D721Med (cell line): Measurements from ENCODE around the gene PPFIA2.

ENCODE experiments used
- DNase-seq: peaks from one replicate; pipeline ENCODE4 v3.0.0; 2011; ENCODE audit warnings: low spot score; ENCODE audit not compliant: insufficient read length
- FAIRE-seq: peaks from 2 replicates; lab custom pipeline; 2011; peaks lifted over from hg19 to GRCh38; lab: Jason Lieb, UNC
- CTCF ChIP-seq: IDR thresholded peaks from 2 replicates; pipeline ENCODE4 v1.5.1; 2012; ENCODE audit warnings: mild to moderate bottlenecking, control low read depth; ENCODE audit not compliant: insufficient read depth; ENCODE audit errors: missing control alignments

Gene PPFIA2

DNA sequence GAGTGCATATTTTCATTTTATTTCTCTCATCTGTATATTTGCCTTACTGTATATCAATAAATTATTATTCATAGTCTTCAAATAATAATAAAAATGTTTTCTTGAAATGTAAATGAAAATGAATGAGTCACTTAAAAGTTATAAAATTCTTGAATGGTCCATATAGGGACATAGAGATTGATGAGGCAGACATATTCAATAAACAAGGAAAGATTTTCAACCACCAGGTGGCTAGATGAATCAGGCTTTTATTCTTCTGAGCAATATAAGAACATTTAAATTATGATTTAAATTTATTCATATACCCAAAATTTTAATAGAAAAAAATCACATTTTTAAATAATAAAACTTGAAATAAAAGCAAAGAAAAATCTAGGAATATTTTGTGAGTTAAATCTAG lies 431.7 kb downstream of the PPFIA2 start:
- DNase-seq (no peak), FAIRE-seq (no peak)
- TF ChIP-seq CTCF, result no peak

DNA sequence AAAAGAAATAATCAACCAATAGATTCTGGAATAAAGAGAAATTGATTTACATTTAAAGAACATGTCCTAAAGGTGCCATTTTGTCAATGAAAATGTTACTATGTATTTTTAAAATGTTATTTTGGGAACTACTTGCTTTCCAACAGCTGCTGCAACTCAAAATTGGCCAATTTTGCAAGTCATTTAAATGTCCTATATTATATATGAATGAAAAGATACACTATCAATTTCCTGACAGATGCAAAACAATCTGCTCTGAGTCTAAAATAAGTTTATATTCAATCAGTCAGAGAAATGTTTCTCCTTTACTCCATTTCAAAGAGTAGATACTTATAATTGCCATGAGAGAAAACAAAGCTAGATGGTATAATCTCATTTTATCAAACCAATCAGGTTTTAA lies 434.1 kb downstream of the PPFIA2 start:
- TF ChIP-seq CTCF, result no peak
- no peak for DNase-seq
- no peak for FAIRE-seq

DNA sequence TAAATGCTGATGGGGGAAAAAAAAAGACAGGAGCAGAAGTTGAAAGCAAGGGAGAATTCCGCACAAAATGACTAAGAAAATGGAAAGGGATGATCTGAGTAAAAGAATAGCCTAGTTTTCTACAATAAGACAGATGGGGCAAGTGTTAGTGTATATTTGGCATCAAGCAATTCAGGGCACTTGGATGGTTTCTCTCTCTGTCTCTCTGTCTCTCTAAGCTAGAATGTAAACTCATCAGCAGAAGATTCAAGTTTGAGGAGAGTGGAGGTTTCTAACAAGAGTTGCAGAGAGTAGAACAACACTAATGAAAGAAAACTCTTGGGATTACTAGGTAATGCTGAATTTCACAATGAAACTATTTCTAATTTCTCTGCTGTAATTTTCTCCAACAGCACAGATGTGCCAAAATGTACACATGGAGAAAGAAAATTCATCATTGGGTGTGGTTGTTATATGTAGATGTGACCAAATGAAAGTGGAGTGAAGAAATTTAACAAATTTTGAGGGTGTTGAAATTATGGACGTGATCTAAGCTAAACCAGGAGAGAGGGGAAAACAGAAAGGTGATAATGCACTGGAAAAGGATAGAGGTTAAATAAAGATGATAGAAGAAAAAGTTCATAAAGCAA lies 444.1 kb downstream of the PPFIA2 start:
- no peak for TF ChIP-seq CTCF
- FAIRE-seq, result peak; percentile 53
- DNase-seq, result no peak

DNA sequence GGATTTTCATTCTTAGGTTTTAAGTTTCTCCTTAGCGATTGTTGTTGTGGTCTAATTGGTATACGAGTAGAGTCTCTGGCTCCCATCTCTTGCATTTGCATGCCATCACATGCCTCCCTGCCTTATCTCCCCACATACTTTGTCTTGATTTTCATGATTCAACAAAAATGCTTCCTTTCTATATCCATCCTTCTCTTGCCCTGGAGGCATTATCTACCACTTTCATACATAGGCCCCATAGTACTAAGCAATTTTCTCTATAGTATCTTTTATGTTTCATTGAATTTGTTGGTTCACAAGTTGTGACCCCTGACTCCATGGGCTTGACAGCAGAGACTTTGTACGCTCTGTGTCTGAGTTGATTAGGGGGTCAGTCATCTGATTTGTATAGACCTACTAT lies 455.2 kb downstream of the PPFIA2 start:
- no peak for TF ChIP-seq CTCF
- no peak for DNase-seq
- FAIRE-seq, result no peak

DNA sequence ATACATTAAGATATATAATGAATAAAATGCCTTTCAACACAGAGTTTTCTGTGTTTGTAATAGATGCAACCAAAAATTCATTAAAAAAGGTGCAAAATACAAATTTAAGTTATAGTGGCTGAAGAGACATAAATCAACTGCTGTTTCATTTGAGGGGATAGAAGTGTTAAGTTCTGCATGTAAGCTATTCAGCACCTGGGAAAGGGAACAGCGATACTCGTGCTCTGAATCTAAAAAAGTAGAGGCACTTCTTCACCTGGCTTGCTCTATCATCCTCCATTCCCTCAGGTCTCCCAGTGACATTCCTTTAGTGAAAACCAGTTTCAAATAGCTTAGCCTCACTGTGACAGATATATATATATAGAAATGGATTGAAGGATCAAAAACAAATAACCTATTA lies 458.7 kb downstream of the PPFIA2 start:
- TF ChIP-seq CTCF, result no peak
- FAIRE-seq, result no peak

DNA sequence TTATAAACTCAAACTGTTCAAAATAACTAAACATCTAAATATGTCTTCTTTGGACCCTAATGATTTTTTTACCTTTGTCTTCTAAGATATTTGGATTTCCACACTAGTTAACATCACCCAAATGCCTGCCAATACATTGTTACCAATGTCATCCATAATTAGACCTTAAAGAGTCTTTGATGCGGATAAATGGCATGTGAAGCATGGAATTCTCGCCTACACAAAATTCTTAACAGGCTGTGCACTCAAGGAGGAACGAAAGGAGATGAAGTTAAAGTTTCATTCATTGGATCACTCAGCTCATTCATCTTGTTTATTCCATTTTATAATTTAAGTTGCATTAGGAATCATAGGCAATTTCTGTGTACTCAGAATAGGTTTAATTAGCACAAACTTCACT lies 461.5 kb downstream of the PPFIA2 start:
- no peak for DNase-seq
- peak; percentile 32 for FAIRE-seq
- TF ChIP-seq CTCF, result no peak

More for the DNA sequence above, 458.7 kb downstream of the PPFIA2 start:
- no peak for DNase-seq

DNA sequence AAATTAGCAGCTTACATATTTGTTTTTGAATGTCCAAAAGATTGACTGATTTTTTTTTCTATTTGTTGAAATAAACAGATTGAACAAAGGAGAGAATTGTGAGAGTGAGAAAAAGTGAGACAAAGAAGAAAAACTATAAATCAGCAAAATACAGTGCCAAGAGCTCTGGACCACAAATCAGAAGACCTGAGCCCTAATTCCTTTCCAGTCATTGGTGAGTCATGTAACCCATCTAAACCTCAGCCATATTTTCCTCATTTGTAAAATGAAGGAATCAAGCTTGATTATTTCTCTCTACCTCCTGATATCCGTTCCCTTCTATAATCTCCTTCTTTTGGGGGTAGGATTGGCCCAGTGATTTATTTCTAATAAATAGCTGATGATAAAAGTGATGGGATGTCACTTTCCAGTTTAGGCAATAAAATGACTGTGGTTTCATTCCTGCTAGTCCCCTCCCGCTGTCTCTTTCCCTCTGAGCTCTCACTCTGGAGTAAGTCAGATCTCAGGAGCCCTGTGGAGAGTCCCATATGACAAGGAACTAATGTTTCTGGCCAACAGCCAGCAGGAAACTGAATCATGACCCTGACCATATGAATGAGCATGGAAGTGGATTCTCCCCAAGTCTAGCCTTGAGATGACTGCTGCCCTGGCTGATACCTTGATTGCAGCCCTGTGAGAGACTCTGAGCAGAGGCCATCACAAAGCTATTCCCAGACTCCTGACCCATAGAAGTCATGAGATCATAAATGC lies 462.4 kb downstream of the PPFIA2 start:
- no peak for DNase-seq
- no peak for TF ChIP-seq CTCF
- FAIRE-seq, result no peak
